ENCODE data around the gene ZNF428.

DNA sequence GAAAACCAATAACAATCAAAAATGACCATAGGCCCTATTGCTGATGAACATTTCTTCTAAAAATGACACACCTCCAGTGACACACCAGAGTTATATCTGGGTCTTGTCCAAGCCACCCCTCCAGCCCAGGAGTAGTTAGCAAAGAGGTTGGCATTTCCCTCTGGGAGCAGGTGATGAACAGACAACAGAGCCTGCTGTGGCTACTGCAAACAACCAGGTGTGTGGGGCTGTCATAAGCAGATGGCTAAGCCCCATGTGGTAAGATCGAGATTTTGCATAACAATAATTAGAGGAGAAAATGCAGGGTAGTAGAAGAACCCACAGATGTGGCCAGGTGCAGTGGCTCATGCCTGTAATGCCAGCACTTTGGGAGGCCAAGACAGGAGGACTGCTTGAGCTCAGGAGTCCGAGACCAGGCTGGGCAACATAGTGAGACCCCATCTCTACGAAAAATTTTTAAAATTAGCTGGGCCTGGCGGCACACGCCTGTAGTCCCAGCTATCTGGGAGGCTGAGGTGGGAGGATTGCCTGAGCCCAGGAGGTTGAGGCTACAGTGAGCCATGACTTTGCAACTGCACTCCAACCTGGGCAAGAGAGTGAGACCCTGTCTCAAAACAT is 49.1 kb downstream of the ZNF428 start:
- TF ChIP-seq EZH2phosphoT487 (IDR thresholded peaks at IDR 0.05; ENCODE audit: borderline replicate concordance, low read depth), result no peak
- TF ChIP-seq YY1 (IDR thresholded peaks at IDR 0.05; ENCODE audit: low read depth), result no peak
- TF ChIP-seq, protein P1, sequence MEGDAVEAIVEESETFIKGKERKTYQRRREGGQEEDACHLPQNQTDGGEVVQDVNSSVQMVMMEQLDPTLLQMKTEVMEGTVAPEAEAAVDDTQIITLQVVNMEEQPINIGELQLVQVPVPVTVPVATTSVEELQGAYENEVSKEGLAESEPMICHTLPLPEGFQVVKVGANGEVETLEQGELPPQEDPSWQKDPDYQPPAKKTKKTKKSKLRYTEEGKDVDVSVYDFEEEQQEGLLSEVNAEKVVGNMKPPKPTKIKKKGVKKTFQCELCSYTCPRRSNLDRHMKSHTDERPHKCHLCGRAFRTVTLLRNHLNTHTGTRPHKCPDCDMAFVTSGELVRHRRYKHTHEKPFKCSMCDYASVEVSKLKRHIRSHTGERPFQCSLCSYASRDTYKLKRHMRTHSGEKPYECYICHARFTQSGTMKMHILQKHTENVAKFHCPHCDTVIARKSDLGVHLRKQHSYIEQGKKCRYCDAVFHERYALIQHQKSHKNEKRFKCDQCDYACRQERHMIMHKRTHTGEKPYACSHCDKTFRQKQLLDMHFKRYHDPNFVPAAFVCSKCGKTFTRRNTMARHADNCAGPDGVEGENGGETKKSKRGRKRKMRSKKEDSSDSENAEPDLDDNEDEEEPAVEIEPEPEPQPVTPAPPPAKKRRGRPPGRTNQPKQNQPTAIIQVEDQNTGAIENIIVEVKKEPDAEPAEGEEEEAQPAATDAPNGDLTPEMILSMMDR (IDR thresholded peaks at IDR 0.05), result no peak
- TF ChIP-seq, protein P2, sequence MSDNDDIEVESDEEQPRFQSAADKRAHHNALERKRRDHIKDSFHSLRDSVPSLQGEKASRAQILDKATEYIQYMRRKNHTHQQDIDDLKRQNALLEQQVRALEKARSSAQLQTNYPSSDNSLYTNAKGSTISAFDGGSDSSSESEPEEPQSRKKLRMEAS (IDR thresholded peaks at IDR 0.05; ENCODE audit: low read depth), result no peak
- no peak for TF ChIP-seq SIN3A (IDR thresholded peaks at IDR 0.05; ENCODE audit: borderline replicate concordance, low read depth, low read length)
- no peak for TF ChIP-seq JUND (IDR thresholded peaks at IDR 0.05)
- TF ChIP-seq MXI1 (IDR thresholded peaks at IDR 0.05; ENCODE audit: low read depth, low read length), result no peak
- TF ChIP-seq NFIC (IDR thresholded peaks at IDR 0.05; ENCODE audit: borderline replicate concordance), result no peak
- TF ChIP-seq RAD21 (IDR thresholded peaks at IDR 0.05; ENCODE audit: low read length), result no peak
- no peak for TF ChIP-seq RFX5 (IDR thresholded peaks at IDR 0.05; ENCODE audit: low read length)
- TF ChIP-seq CHD2 (IDR thresholded peaks at IDR 0.05; ENCODE audit: low read length, partially characterized antibody), result no peak
- TF ChIP-seq POLR2AphosphoS5 (IDR thresholded peaks at IDR 0.05; ENCODE audit: low read depth, low read length), result no peak
